Peyer's patch (tissue), 4 donors: ENCODE results near the gene PPARGC1A.

Experiments used
- CTCF ChIP-seq, 6 experiments: fragments of 450-650 bp in 4 of 6; fragments of 200-600 bp in 2 of 6; sonication (generic) in 1 of 6; IDR thresholded peaks; one replicate each; pipeline ENCODE4 v1.5.1; 2017 to 2019; ENCODE audit warnings: antibody characterized with exemption in 6 of 6, mild to moderate bottlenecking in 3 of 6, moderate library complexity in 1 of 6
- POLR2A ChIP-seq, 2 donors: fragments of 450-650 bp; IDR thresholded peaks; one replicate each; pipeline ENCODE4 v1.5.1; 2017; ENCODE audit warnings: antibody characterized with exemption in 2 of 2, mild to moderate bottlenecking in 2 of 2, moderate library complexity in 2 of 2

GRCh38 chr4:23857367-23857959 lies 32.4 kb downstream of the PPARGC1A start:
- TF ChIP-seq CTCF (IDR thresholded peaks at IDR 0.05) = peak in 3 of 6 experiments; percentile 35 to 48 (median 45)
- no peak for TF ChIP-seq POLR2A (IDR thresholded peaks at IDR 0.05)
